Peyer's patch (tissue), 4 donors: ENCODE results near the gene GULP1.

Source experiments
- CTCF ChIP-seq, 6 experiments: fragments of 450-650 bp in 4 of 6; fragments of 200-600 bp in 2 of 6; sonication (generic) in 1 of 6; IDR thresholded peaks; one replicate each; pipeline ENCODE4 v1.5.1; 2017 to 2019; ENCODE audit warnings: antibody characterized with exemption in 6 of 6, mild to moderate bottlenecking in 3 of 6, moderate library complexity in 1 of 6
- POLR2A ChIP-seq, 2 donors: fragments of 450-650 bp; IDR thresholded peaks; one replicate each; pipeline ENCODE4 v1.5.1; 2017; ENCODE audit warnings: antibody characterized with exemption in 2 of 2, mild to moderate bottlenecking in 2 of 2, moderate library complexity in 2 of 2

GRCh38 chr2:188330316-188331053, 38.8 kb downstream of the GULP1 start:
- TF ChIP-seq CTCF (IDR thresholded peaks at IDR 0.05) = no peak
- no peak for TF ChIP-seq POLR2A (IDR thresholded peaks at IDR 0.05)
